OCI-LY7 (cell line): ENCODE results near the gene PSMA2. TPM values are rescaled to one million over a fixed set of nuclear protein-coding genes. Genes with fewer than 3 reads are reported as not detected.

Source experiments
- BruUV-seq: library from RNA; stranded (reverse); fragments of 400-500 nt; replicated peaks from 2 replicates; lab custom pipeline; 2021; lab: Mats Ljungman, UMichigan
- CTCF ChIA-PET: fragments of 300-600 bp; sonication (Branson Sonifier 250); formaldehyde crosslinking; loops from one replicate; lab custom pipeline; 2022; ENCODE audit warnings: antibody characterized with exemption; ENCODE audit not compliant: unreplicated experiment; lab: Charles Lee
- POLR2A ChIA-PET: fragments of 300-600 bp; sonication (Branson Sonifier 250); formaldehyde crosslinking; loops from one replicate; lab custom pipeline; 2022; ENCODE audit warnings: antibody characterized with exemption; lab: Charles Lee
- DNase-seq: peaks from one replicate; pipeline ENCODE4 v3.0.0-alpha.2; 2015; ENCODE audit warnings: low spot score
- H2AFZ ChIP-seq: fragments of 200-600 bp; sonication (generic), shearing (Covaris generic); 2 replicates; pipeline ENCODE4 v1.6.1; 2014; ENCODE audit warnings: mild to moderate bottlenecking, antibody characterized with exemption, low read length, moderate library complexity
- H3K27ac ChIP-seq: fragments of 200-600 bp; sonication (generic); 2 replicates; pipeline ENCODE4 v1.5.1; 2014; ENCODE audit warnings: mixed run types, low read depth, mild to moderate bottlenecking, moderate library complexity, low read length, inconsistent platforms; ENCODE audit not compliant: poor library complexity, severe bottlenecking
- H3K36me3 ChIP-seq: fragments of 200-600 bp; sonication (generic); 2 replicates; pipeline ENCODE4 v1.6.1; 2014; ENCODE audit warnings: mild to moderate bottlenecking, antibody characterized with exemption, low read length, moderate library complexity, mixed read lengths; ENCODE audit not compliant: insufficient read depth
- H3K4me1 ChIP-seq: fragments of 200-600 bp; sonication (generic); 2 replicates; pipeline ENCODE4 v1.5.1; 2014; ENCODE audit warnings: mild to moderate bottlenecking, low read length; ENCODE audit not compliant: insufficient read depth, poor library complexity, severe bottlenecking
- H3K4me2 ChIP-seq: fragments of 200-600 bp; sonication (generic); 2 replicates; pipeline ENCODE4 v1.6.1; 2014; ENCODE audit warnings: mild to moderate bottlenecking, low read length
- H3K4me3 ChIP-seq: fragments of 200-600 bp; sonication (generic); 2 replicates; pipeline ENCODE4 v1.5.1; 2014; ENCODE audit warnings: mild to moderate bottlenecking, low read depth, low read length; ENCODE audit not compliant: poor library complexity, severe bottlenecking
- H3K79me2 ChIP-seq: fragments of 200-600 bp; sonication (generic); 2 replicates; pipeline ENCODE4 v1.6.1; 2016; ENCODE audit warnings: low read depth, mild to moderate bottlenecking, low read length, moderate library complexity, mixed read lengths; ENCODE audit not compliant: insufficient read depth
- H3K9me2 ChIP-seq: fragments of 200-600 bp; sonication (generic); 2 replicates; pipeline ENCODE4 v1.6.1; 2016; ENCODE audit warnings: mild to moderate bottlenecking, low read length, mixed read lengths; ENCODE audit not compliant: insufficient read depth
- H3K9me3 ChIP-seq: fragments of 200-600 bp; sonication (generic); 2 replicates; pipeline ENCODE4 v1.6.1; 2014; ENCODE audit warnings: mild to moderate bottlenecking, mixed run types, low read length, mixed read lengths
- H4K20me1 ChIP-seq: fragments of 200-600 bp; sonication (generic); 2 replicates; pipeline ENCODE4 v1.6.1; 2014; ENCODE audit warnings: mild to moderate bottlenecking, antibody characterized with exemption, low read length, moderate library complexity, mixed read lengths; ENCODE audit not compliant: insufficient read depth
- CTCF ChIP-seq: fragments of 200-600 bp; sonication (generic); conservative IDR thresholded peaks from 2 replicates; pipeline ENCODE4 v1.5.1; 2014; ENCODE audit warnings: mild to moderate bottlenecking, antibody characterized with exemption, low read length, moderate library complexity, mixed read lengths
- EZH2phosphoT487 ChIP-seq: fragments of 200-600 bp; sonication (generic); IDR thresholded peaks from 2 replicates; pipeline ENCODE4 v1.6.1; 2018; ENCODE audit warnings: low read depth, borderline replicate concordance, mild to moderate bottlenecking, mixed run types, antibody characterized with exemption, low read length, moderate library complexity, mixed read lengths
- intact Hi-C: fragments of 100-400 bp; cut with micrococcal nuclease; formaldehyde crosslinking; loops from one replicate; pipeline ENCODE4 v1.10.0; 2022; ENCODE audit not compliant: unreplicated experiment
- total RNA-seq, 2 experiments: library from RNA; depleted of rRNA in 1 of 2; stranded (reverse); fragments of >200 nt in 1 of 2; shearing (Covaris generic) in 1 of 2; gene quantifications; 2 replicates each; pipeline ENCODE4 v1.2.3, GENCODE V29; 2014 to 2022

The PSMA2 gene
- total RNA-seq, 2 experiments from 2014 or later, result 45.7 to 145 TPM

GRCh38 chr7:42914421-42915045, 17.4 kb downstream of the PSMA2 start:
- H3K79me2 ChIP-seq, result peaks cover 10% of the 10 kb centered on the region; the same call in 1 of the 2 replicates
- H3K4me2 ChIP-seq, result no peak overlapping the region
- POLR2A ChIA-PET, result interaction anchor here (0.6 to 1.5 kb wide), 4 partner anchors 8 to 169 kb away, joined by 3 to 5 read pairs (median 4); partner anchors contain the start of genes MRPL32 and PSMA2
- intact Hi-C loops, result no loop called here
- TF ChIP-seq EZH2phosphoT487 (no peak), CTCF (no peak)
- H3K9me3 ChIP-seq, result no peaks in the 10 kb centered on the region
- no TSS peak for BruUV-seq
- DNase-seq, result no peak
- H3K36me3 ChIP-seq, result peaks cover 68% of the 10 kb centered on the region
- H2AFZ ChIP-seq, result no peak overlapping the region
- peaks cover 7% of the 10 kb centered on the region; the same call in 1 of the 2 replicates for H4K20me1 ChIP-seq
- H3K4me1 ChIP-seq, result peaks cover 22% of the 10 kb centered on the region
- no peaks in the 10 kb centered on the region for H3K9me2 ChIP-seq
- H3K4me3 ChIP-seq, result no peak overlapping the region
- no peak overlapping the region for H3K27ac ChIP-seq
- CTCF ChIA-PET, result no interaction called here

GRCh38 chr7:42914009-42914408, 18.0 kb downstream of the PSMA2 start:
- no peak overlapping the region for H3K4me2 ChIP-seq
- no peaks in the 10 kb centered on the region for H3K9me2 ChIP-seq
- H3K4me3 ChIP-seq, result no peak overlapping the region
- no peaks in the 10 kb centered on the region for H3K9me3 ChIP-seq
- ChIA-PET CTCF (no interaction called here), POLR2A (interaction anchor here (0.6 to 1.5 kb wide), 4 partner anchors 8 to 169 kb away, joined by 3 to 5 read pairs (median 4); partner anchors contain the start of genes MRPL32 and PSMA2)
- H3K36me3 ChIP-seq, result peaks cover 63% of the 10 kb centered on the region
- no peak for DNase-seq
- no TSS peak for BruUV-seq
- no peak overlapping the region for H2AFZ ChIP-seq
- peaks cover 22% of the 10 kb centered on the region for H3K4me1 ChIP-seq
- peaks cover 10% of the 10 kb centered on the region; the same call in 1 of the 2 replicates for H3K79me2 ChIP-seq
- intact Hi-C loops, result no loop called here
- TF ChIP-seq CTCF (no peak), EZH2phosphoT487 (no peak)
- H4K20me1 ChIP-seq, result peaks cover 7% of the 10 kb centered on the region; the same call in 1 of the 2 replicates
- peak overlapping the region; percentile 21 for H3K27ac ChIP-seq

- DNase-seq, result no peak
- Histone ChIP-seq H3K36me3 (peaks cover 61% of the 10 kb centered on the region), H3K9me2 (no peaks in the 10 kb centered on the region), H3K4me1 (peaks cover 22% of the 10 kb centered on the region), H3K4me3 (no peak overlapping the region), H3K9me3 (no peaks in the 10 kb centered on the region), H2AFZ (no peak overlapping the region), H4K20me1 (peaks cover 7% of the 10 kb centered on the region; the same call in 1 of the 2 replicates), H3K79me2 (peaks cover 10% of the 10 kb centered on the region; the same call in 1 of the 2 replicates), H3K27ac (peak overlapping the region; percentile 21), H3K4me2 (no peak overlapping the region)
- POLR2A ChIA-PET, result interaction anchor here (0.6 to 1.5 kb wide), 3 partner anchors 9 to 170 kb away, joined by 3 to 5 read pairs (median 4); no protein-coding TSS in a partner anchor
- intact Hi-C loops, result no loop called here
- BruUV-seq, result no TSS peak
- TF ChIP-seq CTCF (no peak), EZH2phosphoT487 (no peak)
- CTCF ChIA-PET, result no interaction called here
Measured at GRCh38 chr7:42913591-42913990, 18.4 kb downstream of the PSMA2 start.
